A673 (cell line): ENCODE results near the gene ACVRL1. TPM values are rescaled to one million over a fixed set of nuclear protein-coding genes. Genes with fewer than 3 reads are reported as not detected.
"Not testable (repeated sequence)": the region's sequence is repeated elsewhere in the genome, so short reads cannot be mapped to it uniquely, and the experiment has no call there.

Experiments
- BruUV-seq: library from RNA; stranded (reverse); fragments of 400-500 nt; replicated peaks from 2 replicates; lab custom pipeline; 2021; lab: Mats Ljungman, UMichigan
- CTCF ChIA-PET: fragments of 300-600 bp; sonication (Branson Sonifier 250); formaldehyde crosslinking; loops from one replicate; lab custom pipeline; 2022; ENCODE audit warnings: antibody characterized with exemption; lab: Charles Lee
- POLR2A ChIA-PET: fragments of 300-600 bp; sonication (Branson Sonifier 250); formaldehyde crosslinking; loops from one replicate; lab custom pipeline; 2022; ENCODE audit warnings: antibody characterized with exemption; ENCODE audit not compliant: low non-redundant PET; lab: Charles Lee
- DNase-seq: peaks from one replicate; pipeline ENCODE4 v3.0.0-alpha.2; 2015; ENCODE audit warnings: low spot score
- H3K27ac ChIP-seq: fragments of 200-600 bp; sonication (generic); 2 replicates; pipeline ENCODE4 v1.5.1; 2016; ENCODE audit warnings: mixed run types, low read depth, mild to moderate bottlenecking, mixed read lengths, antibody characterized with exemption, low read length; ENCODE audit not compliant: poor library complexity, severe bottlenecking
- H3K27me3 ChIP-seq: fragments of 200-600 bp; sonication (generic); replicated peaks from 2 replicates; pipeline ENCODE4 v1.6.1; 2017; ENCODE audit warnings: mixed run types, low read depth, mild to moderate bottlenecking, mixed read lengths, antibody characterized with exemption, low read length; ENCODE audit not compliant: insufficient read depth, poor library complexity
- H3K36me3 ChIP-seq: fragments of 200-600 bp; sonication (generic); 2 replicates; pipeline ENCODE4 v1.6.1; 2016; ENCODE audit warnings: mixed run types, mild to moderate bottlenecking, mixed read lengths, antibody characterized with exemption, low read length; ENCODE audit not compliant: insufficient read depth, poor library complexity, severe bottlenecking
- H3K4me1 ChIP-seq: fragments of 200-600 bp; sonication (generic); 2 replicates; pipeline ENCODE4 v1.6.1; 2017; ENCODE audit warnings: mixed run types, mild to moderate bottlenecking, mixed read lengths, antibody characterized with exemption, low read length; ENCODE audit not compliant: insufficient read depth, poor library complexity, severe bottlenecking
- H3K4me3 ChIP-seq: fragments of 200-600 bp; sonication (generic); 2 replicates; pipeline ENCODE4 v1.5.1; 2016; ENCODE audit warnings: low read depth, mixed run types, mild to moderate bottlenecking, mixed read lengths, low read length; ENCODE audit not compliant: poor library complexity, severe bottlenecking
- H3K9me3 ChIP-seq: fragments of 200-600 bp; sonication (generic); 2 replicates; pipeline ENCODE4 v1.6.1; 2016; ENCODE audit warnings: mixed run types, low read depth, mild to moderate bottlenecking, mixed read lengths, antibody characterized with exemption, low read length; ENCODE audit not compliant: poor library complexity, severe bottlenecking
- EZH2 ChIP-seq: fragments of 200-600 bp; sonication (generic); IDR thresholded peaks from 2 replicates; pipeline ENCODE4 v1.6.1; 2017; ENCODE audit warnings: borderline replicate concordance, low read depth, mild to moderate bottlenecking, mixed read lengths, antibody characterized with exemption, low read length; ENCODE audit not compliant: poor library complexity, severe bottlenecking
- intact Hi-C: fragments of 100-400 bp; cut with micrococcal nuclease; formaldehyde crosslinking; loops from one replicate; pipeline ENCODE4 v1.10.0; 2022; ENCODE audit not compliant: unreplicated experiment
- total RNA-seq: library from RNA; stranded (reverse); gene quantifications from 2 replicates; pipeline ENCODE4 v1.2.3, GENCODE V29; 2021
- TF ChIP-seq, protein P1 (sequence below): fragments of 300-800, 200-600 bp; sonication (generic); conservative IDR thresholded peaks from 2 replicates; pipeline ENCODE4 v1.5.1; 2017; ENCODE audit warnings: low read depth, mild to moderate bottlenecking, antibody characterized with exemption, low read length, moderate library complexity, mixed read lengths

ACVRL1 gene
- total RNA-seq, 1 experiment from 2014 or later, result 0.17 TPM

DNA sequence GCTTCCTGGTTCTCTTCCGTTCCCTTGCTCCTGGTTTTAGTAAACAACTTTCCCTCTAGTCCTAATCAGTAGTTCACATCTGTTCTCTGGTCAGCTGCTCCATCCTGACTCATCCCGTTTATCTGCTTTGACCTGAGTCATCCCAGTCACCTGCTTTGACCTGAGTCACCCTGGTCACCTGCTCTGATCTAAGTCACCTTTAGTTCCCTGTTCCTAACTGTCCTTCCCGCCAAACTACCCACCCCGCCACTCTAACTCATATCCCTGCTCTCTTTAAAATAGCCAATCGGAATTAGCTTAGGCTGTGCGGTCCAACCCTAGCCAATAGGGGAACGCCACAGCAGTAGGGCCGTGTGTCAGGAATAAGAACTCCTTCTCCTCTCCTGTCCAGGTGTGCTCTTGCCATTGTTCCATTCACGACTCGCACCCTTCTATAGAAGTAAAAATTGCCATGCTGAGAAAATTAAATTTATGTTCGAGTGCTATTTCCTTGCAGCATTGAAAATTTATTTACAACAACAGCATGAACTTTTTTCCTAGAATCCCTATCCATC, 22.6 kb upstream of the ACVRL1 start:
- no peak for DNase-seq
- TF ChIP-seq EZH2, result no peak
- TF ChIP-seq, protein P1, sequence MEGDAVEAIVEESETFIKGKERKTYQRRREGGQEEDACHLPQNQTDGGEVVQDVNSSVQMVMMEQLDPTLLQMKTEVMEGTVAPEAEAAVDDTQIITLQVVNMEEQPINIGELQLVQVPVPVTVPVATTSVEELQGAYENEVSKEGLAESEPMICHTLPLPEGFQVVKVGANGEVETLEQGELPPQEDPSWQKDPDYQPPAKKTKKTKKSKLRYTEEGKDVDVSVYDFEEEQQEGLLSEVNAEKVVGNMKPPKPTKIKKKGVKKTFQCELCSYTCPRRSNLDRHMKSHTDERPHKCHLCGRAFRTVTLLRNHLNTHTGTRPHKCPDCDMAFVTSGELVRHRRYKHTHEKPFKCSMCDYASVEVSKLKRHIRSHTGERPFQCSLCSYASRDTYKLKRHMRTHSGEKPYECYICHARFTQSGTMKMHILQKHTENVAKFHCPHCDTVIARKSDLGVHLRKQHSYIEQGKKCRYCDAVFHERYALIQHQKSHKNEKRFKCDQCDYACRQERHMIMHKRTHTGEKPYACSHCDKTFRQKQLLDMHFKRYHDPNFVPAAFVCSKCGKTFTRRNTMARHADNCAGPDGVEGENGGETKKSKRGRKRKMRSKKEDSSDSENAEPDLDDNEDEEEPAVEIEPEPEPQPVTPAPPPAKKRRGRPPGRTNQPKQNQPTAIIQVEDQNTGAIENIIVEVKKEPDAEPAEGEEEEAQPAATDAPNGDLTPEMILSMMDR, result no peak
- Histone ChIP-seq H3K27me3 (no peaks in the 10 kb centered on the region), H3K9me3 (no peaks in the 10 kb centered on the region), H3K4me3 (no peak overlapping the region), H3K4me1 (no peaks in the 10 kb centered on the region), H3K36me3 (no peaks in the 10 kb centered on the region), H3K27ac (no peak overlapping the region)
- CTCF ChIA-PET, result no interaction called here
- POLR2A ChIA-PET, result no interaction called here
- intact Hi-C loops, result no loop called here
- BruUV-seq, result no TSS peak

DNA sequence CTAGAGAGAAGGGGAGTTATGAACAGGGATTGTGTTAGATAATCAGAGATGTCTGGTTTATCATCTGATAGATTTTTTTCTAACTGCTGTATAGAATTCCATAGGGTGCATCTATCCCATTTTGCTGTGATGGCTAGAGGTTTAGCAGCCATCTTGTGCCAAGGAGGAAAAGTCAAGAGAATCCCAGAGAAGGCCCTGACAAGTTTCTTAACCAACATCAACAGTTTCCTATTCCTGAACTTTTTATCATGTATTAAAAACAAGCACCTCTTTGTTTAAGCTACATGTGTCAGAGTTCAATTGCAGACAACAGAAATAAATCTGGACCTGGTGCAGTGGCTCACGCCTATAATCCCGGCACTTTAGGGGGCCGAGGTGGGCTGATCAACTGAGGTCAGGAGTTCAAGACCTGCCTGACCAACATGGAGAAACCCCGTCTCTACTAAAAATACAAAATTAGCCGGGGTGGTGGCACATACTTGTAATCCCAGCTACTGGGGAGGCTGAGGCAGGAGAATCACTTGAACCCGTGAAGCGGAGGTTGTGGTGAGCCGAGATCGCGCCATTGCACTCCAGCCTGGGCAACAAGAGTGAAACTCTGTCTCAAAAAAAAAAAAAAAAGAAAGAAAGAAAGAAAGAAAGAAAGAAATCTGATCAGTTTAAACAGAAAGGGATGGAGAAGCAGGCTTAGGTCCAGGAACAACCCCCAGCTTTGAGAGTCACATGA, 21.8 kb upstream of the ACVRL1 start:
- POLR2A ChIA-PET, BruUV-seq, H3K4me3 ChIP-seq, H3K9me3 ChIP-seq, intact Hi-C loops, H3K27ac ChIP-seq, H3K27me3 ChIP-seq, H3K4me1 ChIP-seq, DNase-seq, H3K36me3 ChIP-seq: not testable (repeated sequence)
- CTCF ChIA-PET, result interaction anchor here (0.7 to 1.3 kb wide), 4 partner anchors 9 to 140 kb away, joined by 3 to 4 read pairs (median 4); no protein-coding TSS in a partner anchor

DNA sequence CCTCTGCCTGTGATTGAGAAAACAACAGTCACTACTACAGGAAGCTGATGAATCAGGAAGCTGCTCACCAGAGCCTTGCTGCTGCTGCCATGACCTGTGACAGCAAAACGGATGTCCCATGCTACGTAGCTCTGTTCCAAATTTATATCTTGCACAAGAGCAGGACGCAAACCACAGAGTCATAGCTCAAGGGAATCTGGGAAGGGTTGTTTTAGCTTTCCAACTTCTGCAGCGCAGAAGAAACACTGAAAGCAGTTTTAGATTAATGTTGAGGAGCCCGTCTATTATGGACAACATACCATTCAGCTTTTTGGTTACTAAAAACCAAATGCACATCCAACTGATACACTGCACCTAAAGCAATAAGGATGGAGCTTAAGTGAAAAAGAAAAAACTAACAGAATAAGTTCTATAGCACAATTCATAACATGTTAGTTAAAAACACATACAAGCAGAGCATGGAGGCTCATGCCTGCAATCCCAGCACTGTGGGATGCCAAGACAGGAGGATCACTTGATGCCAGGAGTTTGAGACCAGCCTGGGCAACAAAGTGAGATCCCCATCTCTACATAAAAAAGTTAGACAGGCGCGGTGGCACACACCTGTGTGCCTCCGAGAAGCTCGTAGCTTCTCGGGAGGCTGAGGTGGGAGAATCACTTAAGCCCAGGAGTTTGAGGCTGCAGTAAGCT, 21.1 kb upstream of the ACVRL1 start:
- no peaks in the 10 kb centered on the region for H3K4me1 ChIP-seq
- POLR2A ChIA-PET, result no interaction called here
- intact Hi-C loops, result no loop called here
- TF ChIP-seq EZH2, result no peak
- TF ChIP-seq, protein P1, result no peak
- BruUV-seq, result no TSS peak
- H3K4me3 ChIP-seq, result no peak overlapping the region
- DNase-seq, result peak; percentile 56
- no peak overlapping the region for H3K27ac ChIP-seq
- H3K9me3 ChIP-seq, result no peaks in the 10 kb centered on the region
- CTCF ChIA-PET, result interaction anchor here (0.6 to 1.3 kb wide), 4 partner anchors 9 to 139 kb away, joined by 3 to 4 read pairs (median 3); no protein-coding TSS in a partner anchor
- H3K27me3 ChIP-seq, result no peaks in the 10 kb centered on the region
- H3K36me3 ChIP-seq, result no peaks in the 10 kb centered on the region
